SK-MEL-5 (cell line): ENCODE measurements around the gene LAMB4. TPM values are rescaled to one million over a fixed set of nuclear protein-coding genes. Genes with fewer than 3 reads are reported as not detected.

Experiments
- DNase-seq: peaks from one replicate; pipeline ENCODE4 v3.0.0-alpha.2; 2016; ENCODE audit warnings: low read depth, low spot score
- in situ Hi-C: cut with HindIII; loops from 2 replicates; pipeline ENCODE4 v1.10.0; 2016; ENCODE audit warnings: low sequenced_read_pairs, high pct_unique_total_duplicates, low pct_unique_long_range_greater_than_20kb
- small RNA-seq, 2 experiments: library from RNA; depleted of rRNA; stranded (forward); fragments of <200 nt; gene quantifications; one replicate each; pipeline ENCODE3, GENCODE V24; 2014
- total RNA-seq: library from RNA; depleted of rRNA; stranded (reverse); fragments of >200 nt; shearing (Covaris generic); gene quantifications from 2 replicates; pipeline ENCODE4 v1.2.3, GENCODE V29; 2014; rRNA removed

LAMB4 gene
- total RNA-seq, 1 experiment from 2014 or later = 0.32 TPM

- in situ Hi-C loops = no loop called here
- DNase-seq = no peak
Measured at GRCh38 chr7:107976620-107977019, 153.5 kb downstream of the LAMB4 start.

- in situ Hi-C loops = no loop called here
Measured at GRCh38 chr7:107975394-107976013, 154.7 kb downstream of the LAMB4 start.

GRCh38 chr7:107973861-107974260 is 156.3 kb downstream of the LAMB4 start:
- in situ Hi-C loops = no loop called here
- no peak for DNase-seq

More at GRCh38 chr7:107975394-107976013, 154.7 kb downstream of the LAMB4 start:
- DNase-seq = no peak

Small RNAs within 50 kb of the gene (small RNA-seq; reads per million reads assigned to genes)
- gene RF00012 = 0 to 0.12 reads per million in 2 experiments

Other genes starting within 250 kb of the LAMB4 start
- 137 and 150 TPM in 2 replicates for gene DLD, start 239.2 kb downstream of the LAMB4 start, total RNA-seq
- gene LAMB1, start 127.2 kb downstream of the LAMB4 start, total RNA-seq = 89.0 and 93.0 TPM in 2 replicates